Prostate gland (tissue), 2 donors: ENCODE data around the gene SPTBN2.

ENCODE experiments used
- POLR2A ChIP-seq: fragments of 450-650 bp; IDR thresholded peaks from one replicate; pipeline ENCODE4 v1.6.1; 2016; ENCODE audit warnings: antibody characterized with exemption, mild to moderate bottlenecking
- POLR2AphosphoS5 ChIP-seq: sonication (generic); formaldehyde crosslinking; IDR thresholded peaks from one replicate; pipeline ENCODE4 v1.6.1; 2017; ENCODE audit warnings: antibody characterized with exemption
- TF ChIP-seq, protein P1 (sequence below), 4 experiments: fragments of 200-600 bp in 2 of 4; fragments of 450-650 bp in 2 of 4; sonication (generic) in 2 of 4; IDR thresholded peaks; 1 replicate in 3 of 4; 2 replicates in 1 of 4; pipeline ENCODE4 v1.5.1; 2016 to 2019; ENCODE audit warnings: antibody characterized with exemption in 4 of 4, mild to moderate bottlenecking in 2 of 4, moderate library complexity in 2 of 4

GRCh38 chr11:66659763-66660162, 69.3 kb downstream of the SPTBN2 start:
- TF ChIP-seq, protein P1, sequence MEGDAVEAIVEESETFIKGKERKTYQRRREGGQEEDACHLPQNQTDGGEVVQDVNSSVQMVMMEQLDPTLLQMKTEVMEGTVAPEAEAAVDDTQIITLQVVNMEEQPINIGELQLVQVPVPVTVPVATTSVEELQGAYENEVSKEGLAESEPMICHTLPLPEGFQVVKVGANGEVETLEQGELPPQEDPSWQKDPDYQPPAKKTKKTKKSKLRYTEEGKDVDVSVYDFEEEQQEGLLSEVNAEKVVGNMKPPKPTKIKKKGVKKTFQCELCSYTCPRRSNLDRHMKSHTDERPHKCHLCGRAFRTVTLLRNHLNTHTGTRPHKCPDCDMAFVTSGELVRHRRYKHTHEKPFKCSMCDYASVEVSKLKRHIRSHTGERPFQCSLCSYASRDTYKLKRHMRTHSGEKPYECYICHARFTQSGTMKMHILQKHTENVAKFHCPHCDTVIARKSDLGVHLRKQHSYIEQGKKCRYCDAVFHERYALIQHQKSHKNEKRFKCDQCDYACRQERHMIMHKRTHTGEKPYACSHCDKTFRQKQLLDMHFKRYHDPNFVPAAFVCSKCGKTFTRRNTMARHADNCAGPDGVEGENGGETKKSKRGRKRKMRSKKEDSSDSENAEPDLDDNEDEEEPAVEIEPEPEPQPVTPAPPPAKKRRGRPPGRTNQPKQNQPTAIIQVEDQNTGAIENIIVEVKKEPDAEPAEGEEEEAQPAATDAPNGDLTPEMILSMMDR (IDR thresholded peaks at IDR 0.05), result no peak
- no peak for TF ChIP-seq POLR2AphosphoS5
- no peak for TF ChIP-seq POLR2A
